ENCODE results near the gene COPA. TPM values are rescaled to one million over a fixed set of nuclear protein-coding genes. Genes with fewer than 3 reads are reported as not detected.
A peak's percentile ranks its signal among the peaks of the same experiment; 100 is the strongest.

The COPA gene
- total and polyA plus RNA-seq, 8 donors, result 42.4 to 243 (median 85.2) TPM

GRCh38 chr1:160261556-160261892 is 81.5 kb downstream of the COPA start:
- Histone ChIP-seq H3K4me3 (peak overlapping the region; percentile 66 to 94 (median 88)), H3K27me3 (no peaks in the 10 kb centered on the region), H3K36me3 (peaks cover 0 to 8% (median 2%) of the 10 kb centered on the region in 4 donors), H3K27ac (peak overlapping the region; percentile 94 to 98 (median 97)), H3K4me1 (peaks cover 21 to 60% (median 49%) of the 10 kb centered on the region in 4 donors), H3K9me3 (no peaks in the 10 kb centered on the region)
- 0 to 1% (median 0%) methylated on average over 8 of the region's 8 CpGs for WGBS, 5 donors
- TF ChIP-seq EP300 (IDR thresholded peaks at IDR 0.05) (no peak), POLR2A (IDR thresholded peaks at IDR 0.05) (no peak), POLR2AphosphoS5 (IDR thresholded peaks at IDR 0.05) (peak in 2 of 3 donors; percentile 21 to 40), CTCF (IDR thresholded peaks at IDR 0.05) (no peak)
- intact Hi-C loops (cut with DNase I; ENCODE audit: low total_unique reads), result no loop called here
- DNase-seq, result peak; percentile 45 to 87

GRCh38 chr1:160260406-160261382 is 82.4 kb downstream of the COPA start:
- 43 to 52% (median 47%) methylated on average over 6 of the region's 6 CpGs for WGBS, 5 donors
- Histone ChIP-seq H3K4me3 (peak overlapping the region; percentile 66 to 94 (median 88)), H3K9me3 (no peaks in the 10 kb centered on the region), H3K36me3 (peaks cover 0 to 8% (median 2%) of the 10 kb centered on the region in 4 donors), H3K27me3 (no peaks in the 10 kb centered on the region), H3K4me1 (peaks cover 27 to 68% (median 56%) of the 10 kb centered on the region in 4 donors), H3K27ac (peak overlapping the region; percentile 42 to 98 (median 97))
- intact Hi-C loops (cut with DNase I; ENCODE audit: low total_unique reads), result no loop called here
- DNase-seq, result peak in 1 of 2 donors; percentile 68
- TF ChIP-seq POLR2A (IDR thresholded peaks at IDR 0.05) (no peak), EP300 (IDR thresholded peaks at IDR 0.05) (no peak), CTCF (IDR thresholded peaks at IDR 0.05) (no peak), POLR2AphosphoS5 (IDR thresholded peaks at IDR 0.05) (no peak)

GRCh38 chr1:160258177-160258798 is 84.8 kb downstream of the COPA start:
- H3K36me3 ChIP-seq, result peaks cover 0 to 22% (median 12%) of the 10 kb centered on the region in 4 donors
- no peaks in the 10 kb centered on the region for H3K27me3 ChIP-seq
- H3K4me3 ChIP-seq, result no peak overlapping the region
- WGBS, 5 donors, result 92 to 94% (median 92%) methylated on average over 7 of the region's 7 CpGs
- TF ChIP-seq POLR2A (IDR thresholded peaks at IDR 0.05), result no peak
- TF ChIP-seq POLR2AphosphoS5 (IDR thresholded peaks at IDR 0.05), result no peak
- no peak for TF ChIP-seq CTCF (IDR thresholded peaks at IDR 0.05)
- TF ChIP-seq EP300 (IDR thresholded peaks at IDR 0.05), result no peak
- intact Hi-C loops (cut with DNase I; ENCODE audit: low total_unique reads), result no loop called here
- DNase-seq, result no peak
- peak overlapping the region in 1 of 5 donors; percentile 50 for H3K27ac ChIP-seq
- peaks cover 27 to 71% (median 55%) of the 10 kb centered on the region in 4 donors for H3K4me1 ChIP-seq
- H3K9me3 ChIP-seq, result no peaks in the 10 kb centered on the region

- Histone ChIP-seq H3K27me3 (no peaks in the 10 kb centered on the region), H3K4me3 (no peak overlapping the region), H3K27ac (peak overlapping the region in 2 of 5 donors; percentile 3 to 50), H3K36me3 (peaks cover 0 to 23% (median 12%) of the 10 kb centered on the region in 4 donors), H3K9me3 (no peaks in the 10 kb centered on the region), H3K4me1 (peaks cover 23 to 67% (median 50%) of the 10 kb centered on the region in 4 donors)
- intact Hi-C loops (cut with DNase I; ENCODE audit: low total_unique reads), result no loop called here
- no peak for TF ChIP-seq CTCF (IDR thresholded peaks at IDR 0.05)
- TF ChIP-seq POLR2AphosphoS5 (IDR thresholded peaks at IDR 0.05), result no peak
- TF ChIP-seq POLR2A (IDR thresholded peaks at IDR 0.05), result no peak
- TF ChIP-seq EP300 (IDR thresholded peaks at IDR 0.05), result no peak
- no peak for DNase-seq
- 82 to 90% (median 84%) methylated on average over 6 of the region's 6 CpGs for whole genome bisulfite sequencing, 5 donors
Measured at GRCh38 chr1:160257411-160258015, 85.5 kb downstream of the COPA start.

Data from stomach (tissue), 9 donors.